GM23338 (cell line): Measurements from ENCODE around the gene NELFCD. TPM values are rescaled to one million over a fixed set of nuclear protein-coding genes. Genes with fewer than 3 reads are reported as not detected.

Experiments
- ATAC-seq: fragments of 200-7000 bp; cut with Tn5 transposase; 3 replicates; pipeline ENCODE4 v1.9.1; 2020
- DNase-seq: peaks from one replicate; pipeline ENCODE4 v3.0.0-alpha.2; 2015; ENCODE audit warnings: low spot score
- H2AFZ ChIP-seq: fragments of 200-600 bp; sonication (generic); 2 replicates; pipeline ENCODE4 v1.8.0; 2016; ENCODE audit warnings: antibody characterized with exemption, mild to moderate bottlenecking, moderate library complexity
- H3F3A ChIP-seq: fragments of 200-600 bp; sonication (generic); replicated peaks from 2 replicates; pipeline ENCODE4 v1.8.0; 2017; ENCODE audit warnings: antibody characterized with exemption, mixed run types, low read depth
- H3K27ac ChIP-seq: fragments of 200-600 bp; sonication (generic); 2 replicates; pipeline ENCODE4 v1.6.1; 2016; ENCODE audit warnings: low read depth
- H3K27me3 ChIP-seq: fragments of 200-600 bp; sonication (generic); 2 replicates; pipeline ENCODE4 v1.8.0; 2016; ENCODE audit warnings: mild to moderate bottlenecking, mixed run types, moderate library complexity; ENCODE audit not compliant: insufficient read depth
- H3K36me3 ChIP-seq: fragments of 200-600 bp; sonication (generic); 2 replicates; pipeline ENCODE4 v1.8.0; 2016; ENCODE audit warnings: mild to moderate bottlenecking; ENCODE audit not compliant: insufficient read depth
- H3K4me1 ChIP-seq: fragments of 200-600 bp; sonication (generic); 2 replicates; pipeline ENCODE4 v1.8.0; 2016; ENCODE audit warnings: mild to moderate bottlenecking, moderate library complexity; ENCODE audit not compliant: insufficient read depth
- H3K4me2 ChIP-seq: fragments of 200-600 bp; sonication (generic); 2 replicates; pipeline ENCODE4 v1.7.1; 2017; ENCODE audit warnings: mixed run types
- H3K4me3 ChIP-seq: fragments of 200-600 bp; sonication (generic); 2 replicates; pipeline ENCODE4 v1.6.1; 2016; ENCODE audit warnings: mixed run types
- H3K79me2 ChIP-seq: fragments of 200-600 bp; sonication (generic); replicated peaks from 2 replicates; pipeline ENCODE4 v1.8.0; 2017; ENCODE audit warnings: mild to moderate bottlenecking; ENCODE audit not compliant: insufficient read depth
- H3K9me2 ChIP-seq: fragments of 200-600 bp; sonication (generic); 2 replicates; pipeline ENCODE4 v1.8.0; 2017; ENCODE audit not compliant: insufficient read depth
- H4K20me1 ChIP-seq: fragments of 200-600 bp; sonication (generic); replicated peaks from 2 replicates; pipeline ENCODE4 v1.8.0; 2017; ENCODE audit warnings: mild to moderate bottlenecking; ENCODE audit not compliant: insufficient read depth
- H3K27ac Mint-ChIP-seq: 2 replicates; pipeline ENCODE4 v1.8.0; 2020; ENCODE audit warnings: inconsistent platforms, mild to moderate bottlenecking, moderate library complexity, mixed read lengths
- H3K27me3 Mint-ChIP-seq: 3 replicates; pipeline ENCODE4 v1.8.0; 2022; ENCODE audit warnings: low read depth, mild to moderate bottlenecking, moderate library complexity, mixed read lengths, inconsistent platforms; ENCODE audit not compliant: insufficient read depth, poor library complexity
- H3K36me3 Mint-ChIP-seq: 3 replicates; pipeline ENCODE4 v1.8.0; 2021; ENCODE audit warnings: low read depth, mild to moderate bottlenecking, inconsistent platforms, moderate library complexity, mixed read lengths
- H3K4me1 Mint-ChIP-seq: 3 replicates; pipeline ENCODE4 v1.8.0; 2020; ENCODE audit warnings: mild to moderate bottlenecking, inconsistent platforms, mixed read lengths
- H3K4me3 Mint-ChIP-seq: 3 replicates; pipeline ENCODE4 v1.8.0; 2021; ENCODE audit warnings: moderate library complexity, mild to moderate bottlenecking, inconsistent platforms, mixed read lengths
- H3K9me3 Mint-ChIP-seq: 3 replicates; pipeline ENCODE4 v1.8.0; 2020; ENCODE audit warnings: moderate library complexity, mild to moderate bottlenecking, inconsistent platforms, mixed read lengths
- CREB1 ChIP-seq: fragments of 250-450 bp; sonication (Bioruptor Pico); IDR thresholded peaks from 2 replicates; pipeline ENCODE4 v1.5.0; 2020; ENCODE audit warnings: low read depth, mild to moderate bottlenecking, moderate library complexity
- CTCF ChIP-seq, 2 experiments: fragments of 200-600 bp in 1 of 2; sonication (generic) in 1 of 2; conservative IDR thresholded peaks; 2 replicates each; pipeline versions ENCODE4 v1.5.1 to v1.6.1; 2016 to 2017; ENCODE audit warnings: antibody characterized with exemption in 2 of 2, low read depth in 2 of 2, mild to moderate bottlenecking in 2 of 2, moderate library complexity in 1 of 2
- ETS1 ChIP-seq: IDR thresholded peaks from 2 replicates; pipeline ENCODE4 v1.6.1; 2016; ENCODE audit warnings: antibody characterized with exemption
- EZH2 ChIP-seq: fragments of 200-600 bp; sonication (generic); IDR thresholded peaks from one replicate; pipeline ENCODE4 v1.8.0; 2017; ENCODE audit warnings: antibody characterized with exemption, mild to moderate bottlenecking, low read depth; ENCODE audit not compliant: unreplicated experiment
- EZH2phosphoT487 ChIP-seq: fragments of 200-600 bp; sonication (generic); IDR thresholded peaks from one replicate; pipeline ENCODE4 v1.8.1; 2018; ENCODE audit warnings: antibody characterized with exemption; ENCODE audit not compliant: unreplicated experiment
- JUNB ChIP-seq: IDR thresholded peaks from one replicate; pipeline ENCODE4 v1.6.1; 2016; ENCODE audit warnings: antibody characterized with exemption; ENCODE audit not compliant: unreplicated experiment
- NANOG ChIP-seq: IDR thresholded peaks from 2 replicates; pipeline ENCODE4 v1.6.1; 2016; ENCODE audit warnings: antibody characterized with exemption, borderline replicate concordance
- POLR2AphosphoS5 ChIP-seq: IDR thresholded peaks from 2 replicates; pipeline ENCODE4 v1.6.1; 2016; ENCODE audit warnings: antibody characterized with exemption, low read depth
- REST ChIP-seq: IDR thresholded peaks from one replicate; pipeline ENCODE4 v1.6.1; 2018; ENCODE audit warnings: antibody characterized with exemption; ENCODE audit not compliant: unreplicated experiment
- STAT1 ChIP-seq: IDR thresholded peaks from one replicate; pipeline ENCODE4 v1.6.1; 2016; ENCODE audit warnings: antibody characterized with exemption; ENCODE audit not compliant: unreplicated experiment
- ZNF114 ChIP-seq: fragments of 250-450 bp; sonication (Bioruptor Pico); IDR thresholded peaks from 2 replicates; pipeline ENCODE4 v1.5.0; 2020; ENCODE audit warnings: mild to moderate bottlenecking, moderate library complexity
- ZNF331 ChIP-seq: fragments of 250-450 bp; sonication (Bioruptor Pico); IDR thresholded peaks from 2 replicates; pipeline ENCODE4 v1.5.0; 2020; ENCODE audit warnings: low read depth, mild to moderate bottlenecking, moderate library complexity
- ZNF462 ChIP-seq: fragments of 250-450 bp; sonication (Bioruptor Pico); IDR thresholded peaks from 2 replicates; pipeline ENCODE4 v1.5.0; 2020; ENCODE audit warnings: mild to moderate bottlenecking, moderate library complexity
- polyA plus RNA-seq: library from polyadenylated mRNA; unstranded; fragments of >200 nt; fragmentation: Nextera tagmentation; extraction: Ambion mirVana; gene quantifications from 2 replicates; pipeline ENCODE4 v1.2.1, GENCODE V29; 2016
- total RNA-seq: library from RNA; depleted of rRNA; stranded (reverse); fragments of >200 nt; shearing (Covaris generic); gene quantifications from 2 replicates; pipeline ENCODE4 v1.2.3, GENCODE V29; 2014

NELFCD gene
- total and polyA plus RNA-seq, 2 experiments from 2014 or later = 52.9 to 75.8 TPM

- no peak overlapping the region for H3K4me3 ChIP-seq
- H4K20me1 ChIP-seq = no peaks in the 10 kb centered on the region
- H3K27me3 ChIP-seq = no peaks in the 10 kb centered on the region
- H2AFZ ChIP-seq = no peak overlapping the region
- no peaks in the 10 kb centered on the region for H3K79me2 ChIP-seq
- H3K4me2 ChIP-seq = no peak overlapping the region
- no peaks in the 10 kb centered on the region; the same call in 2 of the 3 replicates for H3K36me3 Mint-ChIP-seq
- no peaks in the 10 kb centered on the region for H3K36me3 ChIP-seq
- no peaks in the 10 kb centered on the region for H3K9me2 ChIP-seq
- DNase-seq (no peak), ATAC-seq (no peak)
- H3K4me1 Mint-ChIP-seq = peaks cover 12% of the 10 kb centered on the region
- peaks cover 10% of the 10 kb centered on the region for H3K27me3 Mint-ChIP-seq
- H3F3A ChIP-seq = no peaks in the 10 kb centered on the region
- no peak overlapping the region for H3K27ac Mint-ChIP-seq
- H3K27ac ChIP-seq = no peak overlapping the region
- peaks cover 6% of the 10 kb centered on the region; the same call in 1 of the 2 replicates for H3K4me1 ChIP-seq
- TF ChIP-seq REST = no peak
- no peak for TF ChIP-seq ETS1
- no peak for TF ChIP-seq ZNF331
- no peak for TF ChIP-seq CREB1
- TF ChIP-seq POLR2AphosphoS5 = no peak
- TF ChIP-seq STAT1 = no peak
- no peak for TF ChIP-seq ZNF462 (CRISPR knock-in tag)
- no peak for TF ChIP-seq EZH2
- no peak for TF ChIP-seq CTCF (conservative IDR thresholded peaks at IDR 0.05; ENCODE audit: low read depth in 2 of 2)
- no peak for TF ChIP-seq NANOG
- no peak for TF ChIP-seq ZNF114 (CRISPR knock-in tag)
- TF ChIP-seq JUNB = no peak
- no peak for TF ChIP-seq EZH2phosphoT487
- H3K4me3 Mint-ChIP-seq = no peak overlapping the region
- H3K9me3 Mint-ChIP-seq = peaks cover 14% of the 10 kb centered on the region; the same call in 2 of the 3 replicates
Measured at GRCh38 chr20:58975353-58975752, 5.7 kb upstream of the NELFCD start.
